T1000 (cell line): ENCODE measurements around the gene PLCL1.
"Not testable (repeated sequence)": the region's sequence is repeated elsewhere in the genome, so short reads cannot be mapped to it uniquely, and the experiment has no call there.

Experiments
- DNase-seq: peaks from one replicate; lab custom pipeline; 2025; ENCODE audit warnings: mixed read lengths; lab: John Stamatoyannopoulos, UW

Gene PLCL1

DNA sequence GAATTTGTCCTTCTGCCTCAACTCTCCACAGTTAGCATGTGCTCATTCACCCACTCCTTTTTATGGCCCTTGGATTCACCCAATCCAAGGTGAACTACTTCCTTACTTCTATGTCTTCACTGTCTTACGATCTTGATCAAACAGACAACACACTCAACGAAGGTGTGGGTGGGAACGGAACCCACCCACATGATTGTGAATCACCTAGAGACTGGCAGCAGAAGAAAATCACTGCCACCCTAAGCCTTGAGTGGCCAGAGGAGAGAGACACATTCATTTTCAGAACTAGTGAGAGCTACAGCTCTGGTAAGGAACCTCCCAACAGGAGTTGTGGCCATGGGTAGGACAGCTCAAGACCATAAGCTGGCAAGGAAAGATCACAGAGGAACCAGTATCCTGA is 194.3 kb downstream of the PLCL1 start:
- DNase-seq, result no peak

DNA sequence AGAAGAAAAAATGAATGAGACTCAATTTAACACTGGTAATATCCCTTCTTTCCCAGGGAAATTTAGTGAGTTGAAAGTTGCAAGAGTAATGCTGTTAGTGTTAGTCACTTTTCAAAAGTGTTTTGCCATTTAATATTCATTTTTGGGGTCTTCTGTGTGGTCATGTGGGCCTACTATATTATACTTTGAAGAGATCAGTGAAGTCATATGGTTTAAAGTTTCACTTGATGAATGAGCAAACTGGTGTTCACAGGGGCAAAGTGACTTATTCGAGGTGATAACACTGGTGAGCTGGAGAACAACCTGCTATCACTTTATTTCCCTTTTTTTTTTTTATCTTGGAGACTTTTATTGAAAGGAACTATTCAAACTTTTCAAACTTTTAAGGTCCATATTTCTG is 196.0 kb downstream of the PLCL1 start:
- no peak for DNase-seq

DNA sequence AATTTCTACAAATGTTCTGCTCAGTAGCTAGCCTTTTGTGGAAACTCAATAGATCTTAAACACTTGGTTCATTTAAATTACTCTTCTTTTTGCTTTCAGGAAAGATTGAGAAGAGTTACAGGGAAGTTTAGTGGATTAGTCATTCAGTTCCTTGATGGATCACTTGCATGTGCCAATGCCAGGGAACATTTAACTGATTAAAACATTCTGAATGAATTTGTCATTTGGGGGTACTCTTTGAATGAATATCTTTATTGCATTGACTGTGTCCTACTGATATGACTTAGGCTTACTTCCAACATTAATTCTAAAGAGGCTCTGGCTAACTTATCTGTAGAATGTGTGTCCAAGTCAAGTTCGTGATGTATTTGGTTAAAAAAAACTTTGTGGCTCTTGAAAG is 199.8 kb downstream of the PLCL1 start:
- no peak for DNase-seq

DNA sequence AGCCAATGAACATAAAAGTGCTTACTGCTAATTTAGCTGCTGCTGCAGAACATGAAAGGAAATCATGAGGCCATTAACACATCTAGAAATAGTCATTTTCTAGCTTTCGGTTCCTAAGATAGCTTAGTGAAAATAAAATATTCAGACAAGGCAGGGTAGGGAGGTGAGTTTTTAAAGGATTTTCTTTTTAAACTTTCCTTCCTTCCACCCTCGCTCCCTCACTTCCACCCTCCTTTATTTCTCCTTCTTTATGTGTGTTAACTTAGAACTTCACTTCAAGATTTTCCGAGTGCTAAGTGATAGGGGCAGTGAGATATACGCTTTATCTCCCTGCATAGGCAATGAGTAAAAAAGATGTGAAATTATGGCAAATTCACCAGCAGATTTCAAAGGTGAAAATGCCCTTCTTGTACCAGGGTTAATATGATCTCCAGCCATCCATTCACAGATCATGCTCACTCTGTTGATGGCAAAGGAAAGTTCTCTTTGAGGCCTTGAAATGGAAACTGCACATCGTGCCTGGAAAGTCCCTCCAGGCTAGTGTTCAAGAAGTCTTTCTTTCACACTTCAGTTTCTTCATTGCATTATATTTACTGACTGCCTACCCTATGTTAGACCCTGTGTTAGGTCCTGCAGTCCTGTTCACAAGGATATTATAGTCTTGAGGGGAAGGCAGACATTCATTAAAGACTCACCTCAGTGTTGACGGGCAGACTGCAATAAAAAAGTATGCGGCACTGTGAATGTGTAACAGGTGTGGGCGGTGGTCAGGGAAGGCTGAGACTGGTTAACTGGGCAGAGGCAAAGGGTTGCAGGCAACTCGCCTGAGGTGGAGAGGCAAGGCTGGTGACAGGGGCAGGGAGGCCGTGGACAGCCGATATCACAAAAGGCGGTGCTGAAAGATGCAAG is 200.8 kb downstream of the PLCL1 start:
- no peak for DNase-seq

DNA sequence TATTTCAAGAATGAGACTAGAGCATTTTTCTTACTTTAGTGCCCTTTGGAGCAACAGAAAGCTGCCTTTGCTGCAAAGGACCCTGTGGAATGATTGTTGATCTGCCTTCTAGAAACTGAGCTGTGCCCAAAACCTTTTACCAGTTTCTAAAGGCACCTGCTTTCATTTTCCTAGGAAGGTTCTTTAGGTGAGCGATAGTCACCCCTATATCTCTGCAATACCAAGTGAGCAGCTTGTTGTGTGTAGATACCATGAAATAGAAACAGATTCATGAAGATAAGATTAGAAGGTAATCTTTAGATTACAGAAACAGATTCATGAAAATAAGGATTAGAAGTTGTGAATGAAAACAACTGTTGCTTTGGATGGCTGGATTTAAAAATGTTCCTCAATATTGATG is 202.3 kb downstream of the PLCL1 start:
- DNase-seq, result no peak

DNA sequence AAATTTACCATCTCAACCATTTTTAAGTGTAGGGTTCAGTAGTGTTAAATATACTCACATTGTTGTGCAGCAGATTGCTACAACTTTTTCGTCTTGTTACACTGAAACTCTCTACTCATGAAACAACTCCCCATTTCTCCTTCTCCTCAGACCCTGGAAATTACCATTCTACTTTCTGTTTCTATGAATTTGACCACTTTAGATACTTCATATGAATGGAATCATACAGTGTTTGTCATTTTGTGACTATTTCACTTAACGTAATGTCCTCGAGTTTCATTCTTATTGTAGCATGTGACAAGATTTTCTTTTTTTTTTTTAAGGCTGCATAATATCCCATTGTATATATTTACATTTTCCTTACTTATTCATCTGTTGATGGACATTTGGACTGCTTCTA is 203.8 kb downstream of the PLCL1 start:
- DNase-seq, result no peak

DNA sequence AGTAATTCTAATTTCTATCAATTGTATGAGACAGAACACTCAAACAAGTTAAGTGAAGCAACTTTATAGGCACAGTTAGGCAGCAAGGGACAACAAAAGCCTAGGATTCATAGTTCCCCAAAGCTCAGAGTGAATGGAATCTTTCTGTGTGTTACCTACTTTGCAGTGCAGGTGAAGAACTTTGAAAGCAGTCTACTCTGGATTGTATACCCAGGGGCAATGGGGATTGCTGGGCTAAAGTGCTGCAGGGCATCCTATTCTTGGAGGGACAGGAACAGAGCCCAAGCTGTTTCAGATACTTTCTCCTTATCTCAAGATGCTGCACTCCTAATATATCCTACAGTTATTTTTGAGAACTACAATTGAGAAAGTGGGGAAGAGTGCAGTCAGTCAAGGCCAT is 207.6 kb downstream of the PLCL1 start:
- DNase-seq, result no peak

DNA sequence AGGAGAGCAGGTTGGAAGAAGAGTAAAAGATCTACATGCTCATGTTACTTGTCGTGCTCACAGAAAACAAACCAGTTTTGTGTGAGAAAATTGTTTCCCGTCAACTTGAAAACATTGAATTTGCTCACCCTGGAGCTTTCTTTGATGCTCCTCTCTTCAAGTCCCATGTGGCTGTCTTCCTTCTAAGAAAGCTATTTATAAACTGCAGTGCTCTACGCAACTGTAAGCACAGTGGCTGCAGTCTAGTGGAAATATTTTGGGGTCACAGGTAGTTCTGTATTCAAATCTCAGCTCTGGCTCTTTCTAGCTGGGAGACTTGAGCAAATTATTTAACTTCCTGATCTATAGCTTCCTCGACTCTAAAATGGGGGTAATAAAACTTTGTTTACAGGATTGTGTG is 211.8 kb downstream of the PLCL1 start:
- no peak for DNase-seq

DNA sequence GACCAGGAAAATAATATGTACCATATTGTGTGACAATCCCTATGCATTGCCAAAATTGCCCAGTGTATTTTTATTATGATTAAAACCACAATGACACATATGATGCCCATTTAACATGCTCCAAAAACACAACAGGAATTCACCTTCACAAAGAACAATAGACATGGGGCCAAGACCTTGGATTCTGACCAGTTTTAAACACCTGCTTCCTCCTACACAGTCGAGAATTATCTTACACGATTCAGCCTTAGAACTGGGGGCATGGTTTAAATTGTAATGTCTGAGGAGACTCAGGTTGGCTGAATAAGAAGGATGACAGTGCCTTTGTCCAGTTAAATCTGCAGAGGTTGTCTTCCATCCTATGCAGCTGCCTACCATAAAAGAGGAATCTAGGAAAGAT is 212.7 kb downstream of the PLCL1 start:
- DNase-seq, result no peak

DNA sequence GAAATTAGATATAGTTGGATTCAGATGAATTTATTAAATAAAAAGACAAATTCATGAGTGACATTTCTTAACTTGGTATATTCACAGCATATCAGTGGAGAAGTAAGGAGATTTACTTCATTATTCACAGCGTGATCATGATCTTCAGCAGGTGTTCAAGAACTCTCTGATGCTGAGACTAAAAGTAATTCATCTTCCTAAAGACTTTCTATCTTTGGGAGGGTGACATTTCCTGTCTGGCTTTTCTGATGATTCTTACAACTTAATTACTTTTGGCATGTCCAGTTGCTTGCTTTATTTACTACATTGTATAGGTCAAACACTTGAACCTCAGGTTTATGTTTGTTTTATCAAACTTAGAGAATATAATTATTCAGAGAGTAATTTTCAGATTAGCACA is 224.6 kb downstream of the PLCL1 start:
- DNase-seq, result no peak

DNA sequence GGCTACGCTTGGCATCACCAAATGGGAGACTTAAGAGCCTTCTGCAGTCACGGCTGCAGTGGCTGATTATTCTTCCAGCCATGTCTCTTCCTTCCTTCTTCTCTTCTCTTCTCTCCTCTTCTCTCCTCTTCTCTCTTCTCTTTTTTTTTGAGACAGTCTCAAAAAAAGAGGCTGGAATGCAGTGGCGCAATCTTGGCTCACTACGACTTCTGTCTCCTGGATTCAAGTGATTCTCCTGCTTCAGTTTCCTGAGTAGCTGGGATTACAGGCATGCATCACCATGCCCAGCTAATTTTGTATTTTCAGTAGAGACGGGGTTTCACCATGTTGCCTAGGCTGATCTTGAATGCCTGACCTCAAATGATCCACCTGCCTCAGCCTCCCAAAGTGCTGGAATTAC is 225.2 kb downstream of the PLCL1 start:
- DNase-seq, result not testable (repeated sequence)

DNA sequence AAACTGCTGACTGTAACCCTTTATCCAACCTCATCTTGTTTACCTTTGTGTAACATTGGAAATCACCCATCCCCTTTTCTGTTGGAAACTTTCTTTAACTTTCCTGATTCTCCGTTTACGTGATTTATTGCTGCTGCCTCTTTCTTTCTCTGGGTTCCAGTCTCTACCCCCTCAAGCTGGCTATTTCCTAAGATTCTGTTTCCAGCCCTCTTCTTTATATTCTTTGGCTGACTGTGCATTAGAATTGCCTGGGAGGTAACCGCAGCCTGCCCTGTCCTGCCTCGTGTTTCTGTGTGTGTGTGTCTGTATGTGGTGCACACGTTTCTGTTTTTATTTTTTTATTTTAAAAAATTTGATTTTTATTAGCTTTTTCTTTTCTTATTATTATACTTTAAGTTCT is 229.2 kb downstream of the PLCL1 start:
- DNase-seq, result no peak

DNA sequence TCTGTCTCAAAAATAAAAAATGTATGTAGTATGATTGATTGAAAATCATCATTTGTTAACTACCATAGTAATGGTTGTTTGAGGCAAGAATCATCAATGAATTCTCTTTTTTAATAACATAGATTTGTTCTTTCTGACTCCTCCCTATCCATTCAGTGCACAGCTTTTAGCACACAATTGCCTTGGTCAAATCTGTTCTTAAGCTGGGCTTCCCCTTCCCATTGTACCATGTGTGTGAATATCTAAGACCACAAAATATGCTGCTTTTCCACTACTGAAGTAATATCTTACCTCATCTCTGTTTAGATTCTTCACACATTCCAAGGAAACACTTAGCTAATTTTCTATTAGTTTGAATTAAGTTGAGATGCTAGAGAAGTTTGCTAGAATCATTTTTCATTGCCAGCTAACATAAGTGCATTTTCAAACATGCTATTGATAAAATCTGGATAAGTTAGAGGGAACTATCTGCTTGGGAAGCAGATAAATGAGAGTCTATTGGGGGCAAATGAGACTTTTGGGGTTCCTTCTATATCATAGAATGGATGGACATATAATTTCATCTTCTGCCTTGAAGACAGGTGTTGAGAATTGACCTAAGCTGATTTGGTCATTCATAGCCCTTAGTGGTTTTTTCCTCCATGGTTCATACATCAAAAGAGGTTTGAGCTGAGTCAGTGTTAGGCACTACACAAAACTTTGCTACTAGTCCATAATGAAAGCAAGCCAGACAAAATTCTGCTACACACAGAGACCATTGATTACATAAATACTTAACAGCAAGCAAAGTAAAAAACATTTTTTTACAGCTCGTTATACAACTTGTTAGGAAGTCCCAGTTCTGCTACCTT is 231.9 kb downstream of the PLCL1 start:
- DNase-seq, result no peak

DNA sequence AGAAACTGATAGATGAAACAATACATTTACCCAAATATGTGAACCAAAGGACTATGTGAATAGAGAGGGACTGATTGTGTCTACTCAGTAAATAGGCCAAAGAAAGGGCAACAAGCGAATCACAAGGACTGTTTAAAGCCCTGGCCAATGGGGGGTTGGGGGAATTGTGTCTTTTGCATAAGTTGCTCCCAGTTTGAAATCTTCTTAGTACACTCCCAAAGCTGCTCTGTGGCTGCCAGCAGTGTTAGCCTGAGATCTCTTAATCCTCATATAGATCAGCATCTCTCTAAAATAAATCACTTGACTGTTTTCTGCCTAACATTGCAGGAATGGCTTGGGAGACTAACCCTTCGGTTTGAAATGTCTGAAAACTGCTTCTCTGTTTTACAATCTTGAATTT is 236.4 kb downstream of the PLCL1 start:
- no peak for DNase-seq

DNA sequence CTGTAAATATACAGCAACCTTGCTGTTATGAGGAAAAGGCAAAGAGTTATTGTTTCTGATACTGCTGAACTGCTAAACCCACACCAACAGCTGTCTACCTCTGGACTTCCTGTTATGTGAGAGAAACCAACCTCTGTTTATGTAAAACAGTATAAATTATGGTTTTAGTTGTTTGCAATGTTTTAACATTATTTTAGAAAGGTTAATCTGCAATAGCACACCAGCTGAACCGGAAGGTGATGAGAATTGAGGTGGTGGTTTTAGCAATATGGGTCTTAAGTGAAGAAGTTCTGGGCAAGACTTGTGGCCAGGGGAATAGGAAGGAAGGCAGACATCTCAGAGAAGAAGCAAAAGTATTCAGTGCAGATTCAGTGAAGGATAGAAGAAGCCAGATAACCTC is 237.8 kb downstream of the PLCL1 start:
- no peak for DNase-seq

DNA sequence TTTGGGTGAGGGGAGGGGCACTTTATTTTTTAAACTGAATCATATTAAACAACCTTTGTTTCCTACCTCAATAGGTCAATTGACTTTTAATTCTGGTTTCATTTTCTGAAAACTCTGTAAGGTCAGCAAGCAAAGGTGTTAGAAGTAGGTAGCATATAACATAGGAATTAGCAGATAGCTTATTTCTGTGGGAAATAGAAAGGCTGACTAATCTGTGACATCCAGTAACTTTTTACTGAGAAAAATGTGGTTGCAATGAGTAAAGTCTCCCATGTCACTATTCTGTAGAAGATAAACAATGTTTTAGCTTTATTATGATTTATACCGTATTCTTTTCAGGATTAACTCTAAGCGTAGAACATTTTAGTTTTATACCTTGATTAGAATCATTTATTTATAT is 240.4 kb downstream of the PLCL1 start:
- DNase-seq, result no peak

DNA sequence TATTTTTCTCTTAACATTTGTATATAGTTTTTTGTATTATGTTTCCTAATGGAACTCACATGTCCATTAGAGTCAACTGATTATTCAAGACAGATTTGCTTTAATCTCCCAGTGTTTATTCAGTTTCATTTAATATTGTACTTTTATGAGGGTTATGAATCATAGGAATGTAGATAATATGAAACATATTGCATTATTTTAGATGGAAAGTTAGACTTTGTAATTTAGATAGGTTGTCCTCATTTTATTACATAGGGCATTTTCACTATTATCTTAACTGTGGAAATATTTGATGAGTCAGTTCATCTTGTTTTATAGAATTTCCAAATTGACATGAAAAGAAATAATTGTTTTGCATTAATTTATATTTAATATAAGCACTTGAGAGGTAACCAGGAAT is 240.8 kb downstream of the PLCL1 start:
- DNase-seq, result no peak

DNA sequence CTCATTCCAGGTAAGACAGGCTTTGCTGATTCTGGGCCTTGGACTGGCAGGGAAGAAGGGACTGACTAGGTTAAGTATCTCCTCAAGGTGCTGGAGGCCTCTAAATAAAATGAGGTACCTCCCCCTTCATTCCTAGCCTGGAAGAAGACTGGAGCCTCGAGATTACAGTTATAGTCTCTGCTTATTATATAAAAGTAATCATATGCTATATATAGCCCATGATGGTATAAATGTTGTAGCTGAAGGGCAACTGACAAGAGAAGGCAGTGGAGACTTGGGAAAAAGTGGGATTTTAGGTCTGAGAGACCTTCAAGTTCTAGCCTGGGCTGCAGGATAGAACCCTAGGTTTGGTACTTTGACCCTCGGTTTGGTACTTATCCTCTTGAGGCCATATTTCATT is 248.3 kb downstream of the PLCL1 start:
- DNase-seq, result no peak

DNA sequence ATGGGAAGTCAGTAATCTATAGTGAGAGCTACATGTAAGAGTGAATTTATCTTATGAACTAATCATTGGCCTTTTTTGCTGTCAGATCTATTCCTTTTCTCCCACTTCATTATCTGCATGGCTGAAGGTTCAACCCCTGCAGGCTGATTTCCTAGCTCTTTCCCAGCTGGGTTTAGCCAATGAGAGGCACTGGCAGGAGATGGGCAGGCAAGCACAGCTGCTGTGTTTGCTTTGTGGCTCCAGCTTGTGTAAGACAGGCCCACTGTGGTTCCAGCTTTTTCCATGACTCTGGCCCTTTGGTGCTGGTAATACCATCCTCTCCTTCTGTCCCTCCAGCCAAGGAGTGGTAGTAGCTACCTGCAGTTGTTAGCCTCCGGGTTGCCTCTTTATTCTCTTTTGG is 248.8 kb downstream of the PLCL1 start:
- no peak for DNase-seq

DNA sequence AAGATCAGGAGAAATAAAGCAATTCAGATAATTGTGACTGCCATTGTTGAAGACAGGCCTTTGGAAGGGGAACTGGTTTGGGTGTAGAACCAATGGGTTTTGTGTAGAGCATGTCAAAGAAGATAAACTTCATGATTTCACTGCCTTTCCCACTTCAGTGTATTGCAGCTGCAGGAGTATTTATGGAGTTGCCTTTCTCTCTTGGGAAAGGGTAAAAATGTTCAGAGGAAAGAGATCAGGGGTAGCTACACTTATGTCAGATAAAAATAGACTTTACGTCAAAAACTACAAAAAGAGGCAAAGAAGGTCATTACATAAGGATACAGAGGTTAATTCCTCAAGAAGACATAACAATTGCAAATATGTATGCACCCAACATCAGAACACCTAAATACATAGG is 249.4 kb downstream of the PLCL1 start:
- no peak for DNase-seq

DNA sequence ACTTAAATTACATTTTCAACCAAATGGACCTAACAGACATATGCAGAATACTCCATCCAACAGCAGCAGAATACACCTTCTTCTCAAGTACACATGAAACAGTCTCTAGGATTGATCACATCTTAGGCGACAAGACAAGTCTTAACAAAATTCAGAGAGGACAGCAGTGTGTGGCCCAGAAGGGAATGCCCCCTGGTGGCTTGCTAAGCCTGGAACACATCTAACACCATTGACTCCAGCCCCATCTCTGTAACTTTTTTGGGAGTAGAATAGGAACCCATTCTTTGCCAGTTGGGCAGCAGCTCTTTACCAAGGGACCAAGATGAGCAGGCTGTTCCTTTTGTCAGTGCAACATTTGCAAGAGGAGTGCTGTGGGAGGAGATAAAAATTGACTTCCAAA is 249.9 kb downstream of the PLCL1 start:
- no peak for DNase-seq

DNA sequence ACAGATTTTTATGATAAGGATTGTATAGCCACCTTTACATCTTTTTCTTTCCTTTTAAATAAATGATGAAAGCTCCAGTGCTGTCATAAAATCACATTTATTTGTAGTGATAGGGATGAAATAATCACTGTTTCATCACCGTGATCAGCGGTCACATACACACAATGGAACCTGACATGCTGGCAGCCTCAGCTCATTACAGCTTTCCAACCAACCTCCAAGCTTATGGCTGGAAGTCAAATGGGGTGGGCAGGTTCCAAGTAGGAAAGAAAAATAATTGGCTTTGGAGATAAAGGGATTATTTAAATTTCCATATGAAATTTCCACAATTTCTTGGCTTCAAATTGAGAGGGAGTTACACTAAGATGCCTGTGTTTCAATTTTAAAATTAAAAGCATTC is 251.3 kb downstream of the PLCL1 start:
- no peak for DNase-seq

DNA sequence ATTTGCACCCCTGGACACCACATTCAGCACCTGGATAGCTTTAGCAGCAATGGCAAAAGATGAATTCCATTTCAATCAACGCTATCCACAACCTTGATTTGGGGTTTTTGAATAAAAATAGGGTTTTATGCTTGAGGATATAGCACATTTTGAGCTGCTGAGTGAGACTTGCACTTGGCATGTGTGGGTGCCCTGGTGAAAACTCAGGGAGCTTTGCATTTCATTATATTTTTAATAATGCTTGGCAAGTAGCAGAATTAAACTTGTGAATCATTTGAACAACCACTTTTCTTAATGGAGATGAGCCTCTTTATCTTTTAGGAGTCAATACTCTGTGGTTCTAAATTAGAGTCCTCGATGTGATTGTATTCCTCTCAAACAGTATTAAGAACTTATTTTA is 252.4 kb downstream of the PLCL1 start:
- DNase-seq, result no peak
